HepG2 (cell line): Measurements from ENCODE around the gene CBY1. TPM values are rescaled to one million over a fixed set of nuclear protein-coding genes. Genes with fewer than 3 reads are reported as not detected.

Experiments
- DPF2 ChIP-seq: sonication (generic); formaldehyde crosslinking; IDR thresholded peaks from 2 replicates; pipeline ENCODE4 v1.4.0; 2020; ENCODE audit warnings: mild to moderate bottlenecking, low read depth, missing genetic modification reagents, borderline replicate concordance
- FUBP1 ChIP-seq: sonication (generic); formaldehyde crosslinking; IDR thresholded peaks from 2 replicates; pipeline ENCODE4 v1.5.1; 2020; ENCODE audit warnings: missing genetic modification reagents, mild to moderate bottlenecking, borderline replicate concordance
- LRRFIP1 ChIP-seq: sonication (generic); formaldehyde crosslinking; conservative IDR thresholded peaks from 2 replicates; pipeline ENCODE4 v1.4.0; 2020; ENCODE audit warnings: missing genetic modification reagents
- NCOA5 ChIP-seq: sonication (generic); formaldehyde crosslinking; IDR thresholded peaks from 2 replicates; pipeline ENCODE4 v1.4.0; 2020; ENCODE audit warnings: missing genetic modification reagents
- POLR2G ChIP-seq: fragments of 200-400 bp; formaldehyde crosslinking; IDR thresholded peaks from 2 replicates; pipeline ENCODE4 v1.6.1; 2018; ENCODE audit warnings: mild to moderate bottlenecking, low read depth, low read length, moderate library complexity
- RFX5 ChIP-seq: IDR thresholded peaks from 2 replicates; pipeline ENCODE4 v1.6.1; 2011; ENCODE audit warnings: low read depth, low read length, improper control_type of control experiment
- SSRP1 ChIP-seq: IDR thresholded peaks from 2 replicates; pipeline ENCODE4 v1.6.1; 2016; ENCODE audit warnings: control low read depth
- XRCC5 ChIP-seq: fragments of 200-400 bp; formaldehyde crosslinking; optimal IDR thresholded peaks from 2 replicates; pipeline ENCODE3; 2017; ENCODE audit warnings: mild to moderate bottlenecking, low read length
- ZBTB49 ChIP-seq: sonication (generic); formaldehyde crosslinking; IDR thresholded peaks from 2 replicates; pipeline ENCODE4 v1.4.0; 2020; ENCODE audit warnings: missing genetic modification reagents, borderline replicate concordance
- ZHX1 ChIP-seq: sonication (generic); formaldehyde crosslinking; IDR thresholded peaks from 2 replicates; pipeline ENCODE4 v1.8.1; 2022; ENCODE audit warnings: low read depth, mild to moderate bottlenecking, missing genetic modification reagents
- ZNF10 ChIP-seq: sonication (generic); formaldehyde crosslinking; IDR thresholded peaks from 2 replicates; pipeline ENCODE4 v1.4.0; 2020; ENCODE audit warnings: mild to moderate bottlenecking, low read depth, missing genetic modification reagents, borderline replicate concordance
- ZNF350 ChIP-seq: sonication (generic); formaldehyde crosslinking; IDR thresholded peaks from 2 replicates; pipeline ENCODE4 v1.4.0; 2020; ENCODE audit warnings: mild to moderate bottlenecking, low read depth, missing genetic modification reagents, borderline replicate concordance
- ZNF484 ChIP-seq: sonication (generic); formaldehyde crosslinking; IDR thresholded peaks from 2 replicates; pipeline ENCODE4 v1.5.1; 2020; ENCODE audit warnings: mild to moderate bottlenecking, low read depth, missing genetic modification reagents, borderline replicate concordance
- ZNF672 ChIP-seq: sonication (generic); formaldehyde crosslinking; IDR thresholded peaks from 2 replicates; pipeline ENCODE4 v1.8.1; 2022; ENCODE audit warnings: missing genetic modification reagents
- ZNF770 ChIP-seq: sonication (generic); formaldehyde crosslinking; IDR thresholded peaks from 2 replicates; pipeline ENCODE4 v1.5.0; 2020; ENCODE audit warnings: mild to moderate bottlenecking, missing genetic modification reagents
- ZNF883 ChIP-seq: sonication (generic); formaldehyde crosslinking; IDR thresholded peaks from 2 replicates; pipeline ENCODE4 v1.5.1; 2020; ENCODE audit warnings: mild to moderate bottlenecking, missing genetic modification reagents; ENCODE audit errors: not compliant biosample characterization
- polyA plus RNA-seq, 8 experiments: library from polyadenylated mRNA; depleted of rRNA in 3 of 8; stranded (reverse) in 7 of 8; unstranded in 1 of 8; fragments of >200 nt; fragmentation: Illumina TruSeq in 4 of 8; extraction: Trizol in 4 of 8; gene quantifications; 2 replicates each; pipeline versions ENCODE4 v1.2.1 to v1.2.3, GENCODE V29; 2011 to 2016; ENCODE audit warnings: low read depth in 4 of 8, missing spikeins in 1 of 8, mixed read lengths in 1 of 8; ENCODE audit not compliant: insufficient read depth in 1 of 8
- total RNA-seq, 5 experiments: library from RNA; depleted of rRNA; stranded (reverse); fragments of >200 nt; fragmentation: Illumina TruSeq; extraction: Trizol; gene quantifications; 2 replicates each; pipeline ENCODE4 v1.2.3, GENCODE V29; 2016; ENCODE audit warnings: low read depth in 1 of 5

Gene CBY1
- total and polyA plus RNA-seq, 2 of the 13 experiments (the other 11 are each of a cell fraction or from before 2014, with no cell fraction given), result 19.7 to 20.3 TPM

- TF ChIP-seq ZNF484 (CRISPR knock-in tag), result no peak
- TF ChIP-seq FUBP1 (CRISPR knock-in tag), result no peak
- no peak for TF ChIP-seq ZNF10 (CRISPR knock-in tag)
- peak; percentile 76 for TF ChIP-seq ZNF883 (CRISPR knock-in tag)
- no peak for TF ChIP-seq DPF2 (CRISPR knock-in tag)
- TF ChIP-seq NCOA5 (CRISPR knock-in tag), result 0 out of 2 replicates have a peak, but pooled peaks have one; percentile 52
- TF ChIP-seq POLR2G, result peak; percentile 97
- TF ChIP-seq SSRP1 (CRISPR knock-in tag), result 0 out of 2 replicates have a peak, but pooled peaks have one; percentile 25
- TF ChIP-seq ZNF350 (CRISPR knock-in tag), result peak; percentile 96
- TF ChIP-seq XRCC5, result peak; percentile 96
- no peak for TF ChIP-seq RFX5
- 0 out of 2 replicates have a peak, but pooled peaks have one; percentile 62 for TF ChIP-seq ZNF672 (CRISPR knock-in tag)
- TF ChIP-seq LRRFIP1 (CRISPR knock-in tag), result no peak; the same call in 1 of the 2 replicates
- no peak for TF ChIP-seq ZBTB49 (CRISPR knock-in tag)
- peak; percentile 55 for TF ChIP-seq ZNF770 (CRISPR knock-in tag)
- peak; percentile 87 for TF ChIP-seq ZHX1
Measured at GRCh38 chr22:38681582-38682335, 25.3 kb downstream of the CBY1 start, which contains the start of gene TOMM22 (continued).
